Adipose tissue (tissue), 3 donors: ENCODE results near the gene ACSM5. TPM values are rescaled to one million over a fixed set of nuclear protein-coding genes. Genes with fewer than 3 reads are reported as not detected.
"Not testable (repeated sequence)": the region's sequence is repeated elsewhere in the genome, so short reads cannot be mapped to it uniquely, and the experiment has no call there.

Source experiments
- H3K27ac ChIP-seq: one replicate; pipeline ENCODE4 v1.5.1; 2013; ENCODE audit warnings: low read depth, low read length
- WGBS, 3 donors: extraction: QIAGEN DNeasy Blood & Tissue Kit; methylation state at CpG; one replicate each; pipeline ENCODE4 v1.1.7; 2013; 5-methylcytosine and 5-hydroxymethylcytosine counted together
- polyA plus RNA-seq, 3 donors: library from polyadenylated mRNA; stranded (reverse); fragments of 200-250 nt; gene quantifications; one replicate each; pipeline ENCODE4 v1.2.3, GENCODE V29; 2013
- donor health status: healthy with polysubstance abuse.
- donor health status: Bipolar disorder and iron deficiency.
- donor health status: healthy.

ACSM5 gene
- polyA plus RNA-seq, 3 donors = 4.4 to 27.9 (median 16.9) TPM

DNA sequence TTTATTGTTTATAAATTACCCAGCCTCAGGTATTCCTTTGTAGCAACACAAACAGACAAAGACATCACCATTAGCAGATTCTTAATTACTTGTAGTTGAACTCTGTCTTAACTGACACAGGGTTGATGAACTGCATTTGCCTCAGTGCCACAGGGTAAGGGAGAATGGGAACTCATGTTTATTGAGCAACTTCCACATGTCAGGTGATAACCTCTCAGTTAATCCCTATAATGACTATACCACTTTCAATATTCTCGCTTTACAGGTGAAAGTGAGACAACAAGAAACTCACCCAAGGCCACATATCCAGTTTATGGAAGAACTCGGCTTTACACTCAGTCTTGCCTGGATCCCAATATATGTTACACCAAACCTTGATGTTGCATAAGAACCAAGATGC is 13.4 kb upstream of the ACSM5 start:
- no peak overlapping the region for H3K27ac ChIP-seq
- WGBS, 3 donors = 90 to 95% (median 95%) methylated on average over 2 of the region's 2 CpGs

- no peak overlapping the region for H3K27ac ChIP-seq
- WGBS, 3 donors = 95 to 97% (median 96%) methylated on average over 7 of the region's 7 CpGs
These were observed 12.4 kb upstream of the ACSM5 start for GRCh38 chr16:20396846-20397467.

DNA sequence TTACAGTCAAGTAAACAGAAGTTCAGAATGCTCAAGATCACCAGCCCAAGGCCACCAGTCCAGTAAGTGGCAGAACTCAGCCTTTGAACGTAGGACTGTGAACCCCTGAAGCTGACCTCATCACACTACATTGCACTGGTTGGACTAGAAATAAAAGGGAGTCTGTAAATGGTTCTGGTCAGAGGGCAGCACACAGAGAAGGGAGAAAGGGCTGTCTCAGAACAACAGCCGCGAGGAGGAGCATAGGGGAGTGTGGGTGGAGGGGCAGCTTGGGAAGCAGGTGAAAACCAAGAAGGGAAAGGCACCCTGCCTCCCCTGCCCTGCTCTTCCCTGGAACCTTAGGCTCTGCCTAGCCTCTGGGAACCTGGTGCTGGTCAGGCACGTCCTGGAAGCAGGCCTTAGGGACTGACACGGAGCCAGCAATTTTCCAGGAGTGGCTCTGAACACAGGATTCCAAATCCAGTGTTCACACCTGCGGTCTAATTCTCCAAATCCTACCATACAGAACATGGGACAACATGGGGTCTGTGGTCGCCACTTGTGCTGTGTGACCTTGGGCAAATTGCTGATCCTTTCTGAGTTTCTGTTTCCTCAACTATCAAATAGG is 11.8 kb upstream of the ACSM5 start:
- H3K27ac ChIP-seq = no peak overlapping the region
- WGBS, 3 donors = 75 to 83% (median 76%) methylated on average over 7 of the region's 7 CpGs

- H3K27ac ChIP-seq = no peak overlapping the region
These were observed 10.7 kb upstream of the ACSM5 start for GRCh38 chr16:20398603-20399002.

GRCh38 chr16:20399185-20399584 is 10.1 kb upstream of the ACSM5 start:
- 72 to 74% (median 73%) methylated on average over 7 of the region's 7 CpGs for WGBS, 3 donors
- H3K27ac ChIP-seq = no peak overlapping the region

More at GRCh38 chr16:20398603-20399002, 10.7 kb upstream of the ACSM5 start:
- 82 to 86% (median 85%) methylated on average over 3 of the region's 3 CpGs for WGBS, 3 donors

DNA sequence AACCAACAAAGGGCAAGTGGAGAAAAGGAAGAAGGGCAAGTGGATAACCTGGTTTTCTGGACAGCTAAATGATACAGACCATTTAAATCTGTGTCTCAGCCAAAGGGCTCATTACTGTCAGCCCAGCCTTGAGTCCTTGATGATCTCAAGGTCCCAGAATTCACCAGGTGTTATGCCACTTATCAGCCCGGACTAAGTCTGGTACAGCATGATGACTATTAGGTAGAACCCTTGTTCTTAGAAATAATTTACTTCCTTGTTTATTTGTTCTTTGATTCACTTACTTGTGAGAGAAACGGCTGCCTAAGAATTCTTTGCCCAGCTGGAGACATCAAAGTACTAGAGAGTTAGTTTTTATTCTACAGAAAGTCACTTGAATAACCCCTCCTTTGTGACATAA is 8.3 kb upstream of the ACSM5 start:
- WGBS, 3 donors = 24 to 57% (median 54%) methylated on average over 2 of the region's 2 CpGs
- H3K27ac ChIP-seq = no peak overlapping the region

GRCh38 chr16:20401475-20402016 is 7.8 kb upstream of the ACSM5 start:
- WGBS, 3 donors = 65 to 72% (median 67%) methylated on average over 8 of the region's 8 CpGs
- H3K27ac ChIP-seq = no peak overlapping the region

GRCh38 chr16:20402651-20403050 is 6.7 kb upstream of the ACSM5 start:
- no peak overlapping the region for H3K27ac ChIP-seq
- WGBS, 3 donors = 93 to 100% (median 97%) methylated on average over 2 of the region's 2 CpGs

DNA sequence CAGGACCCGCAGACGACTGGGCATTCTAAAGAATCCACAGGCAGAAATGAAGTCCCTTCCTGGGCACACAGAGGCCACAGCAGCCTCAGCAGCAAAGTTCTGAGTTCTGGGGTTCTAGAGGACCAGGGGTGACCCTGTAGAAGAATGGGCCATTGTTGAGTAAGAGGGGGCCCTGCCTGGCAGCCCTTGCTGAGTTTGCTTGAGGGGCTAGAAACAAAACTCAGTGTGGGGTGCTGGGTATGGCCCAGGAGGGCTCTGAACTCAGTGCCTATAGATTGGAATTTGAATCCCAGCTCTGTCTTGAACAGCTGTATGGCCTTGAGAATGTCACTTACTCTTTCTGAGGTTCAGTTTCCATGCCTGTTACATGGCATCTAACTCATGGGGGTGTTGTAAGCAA is 4.7 kb upstream of the ACSM5 start, which contains the start of gene PDILT:
Gene PDILT (minus strand): TSS at position 101 of the 400 bp plus-strand sequence. CDS start 5,437 bp downstream, outside the sequence.
- WGBS, 3 donors = 95 to 97% (median 96%) methylated on average over 2 of the region's 2 CpGs
- no peak within 1 kb of the TSS for H3K27ac ChIP-seq

DNA sequence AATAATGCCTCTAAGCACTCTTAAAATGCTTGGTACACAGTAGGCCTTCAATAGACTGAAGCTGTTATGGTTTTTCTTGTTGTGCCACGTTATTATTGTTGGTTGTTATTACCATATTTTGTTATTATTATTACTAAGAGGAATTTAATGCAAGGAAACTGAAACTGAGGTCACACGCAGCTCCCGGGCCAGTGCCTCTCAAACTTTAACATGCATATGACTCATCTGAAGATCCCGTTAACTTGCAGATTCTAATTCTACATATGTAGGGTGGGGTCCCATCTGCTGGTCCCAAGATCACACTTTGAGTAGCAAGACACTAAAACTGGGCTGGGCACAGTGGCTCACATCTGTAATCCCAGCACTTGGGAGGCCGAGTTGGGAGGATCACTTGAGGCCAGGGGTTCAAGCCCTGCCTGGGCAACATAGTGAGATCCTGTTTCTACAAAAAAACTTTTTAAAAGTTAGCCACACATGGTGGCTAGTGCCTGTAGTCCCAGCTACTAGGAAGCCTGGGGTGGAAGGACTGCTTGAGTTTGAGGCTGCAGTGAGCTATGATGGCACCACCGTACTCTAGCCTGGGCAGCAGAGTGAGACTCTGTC is 888 bp downstream of the ACSM5 start:
- WGBS, 3 donors = 71 to 85% (median 79%) methylated on average over 6 of the region's 6 CpGs
- H3K27ac ChIP-seq = no peak overlapping the region

GRCh38 chr16:20411055-20411454 is 1.7 kb downstream of the ACSM5 start:
- 86 to 93% (median 88%) methylated on average over 2 of the region's 2 CpGs for WGBS, 3 donors
- H3K27ac ChIP-seq = no peak overlapping the region

DNA sequence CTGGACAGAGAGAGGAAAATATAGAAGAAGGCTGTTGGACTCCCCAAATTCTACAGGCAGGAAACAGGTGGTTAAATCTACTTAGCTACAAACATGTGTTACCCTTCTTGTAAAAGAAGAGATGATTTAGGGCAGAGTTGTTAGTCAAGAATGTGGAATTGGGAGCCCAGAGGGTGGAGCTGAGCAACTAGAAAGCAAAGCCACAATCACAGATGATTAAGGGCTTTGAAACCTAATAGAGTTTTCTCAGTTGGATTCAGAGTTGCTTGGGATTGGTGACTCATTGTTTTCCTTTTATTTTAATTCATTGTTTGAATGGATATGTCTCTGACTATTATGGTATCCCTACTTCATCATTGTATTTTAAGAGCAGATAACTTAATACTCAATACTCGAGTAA is 6.2 kb downstream of the ACSM5 start:
- WGBS, 3 donors = 68 to 81% (median 78%) methylated on average over 1 of the region's 1 CpG
- H3K27ac ChIP-seq = no peak overlapping the region

DNA sequence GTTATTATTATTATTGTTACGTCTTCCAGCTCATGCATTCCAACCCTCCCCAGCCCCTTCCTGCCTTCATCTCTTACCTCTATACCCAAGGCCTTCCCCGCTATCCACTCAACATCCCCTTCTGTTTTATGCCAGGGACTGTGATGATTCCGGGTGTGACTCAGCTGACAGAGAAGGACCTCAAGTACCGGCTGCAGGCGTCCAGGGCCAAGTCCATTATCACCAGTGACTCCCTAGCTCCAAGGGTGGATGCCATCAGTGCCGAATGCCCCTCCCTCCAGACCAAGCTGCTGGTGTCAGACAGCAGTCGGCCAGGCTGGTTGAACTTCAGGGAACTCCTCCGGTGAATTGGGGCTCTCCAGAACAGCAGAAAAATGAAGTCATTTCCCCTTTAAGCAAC is 9.8 kb downstream of the ACSM5 start:
- not testable (repeated sequence) for H3K27ac ChIP-seq
- WGBS, 3 donors = 77 to 87% (median 84%) methylated on average over 8 of the region's 8 CpGs

- H3K27ac ChIP-seq = not testable (repeated sequence)
- WGBS, 3 donors = 65 to 68% (median 66%) methylated on average over 2 of the region's 2 CpGs
These were observed 12.4 kb downstream of the ACSM5 start for GRCh38 chr16:20421748-20422147.

GRCh38 chr16:20423772-20424128 is 14.4 kb downstream of the ACSM5 start:
- WGBS, 3 donors = 58 to 85% (median 82%) methylated on average over 5 of the region's 5 CpGs

GRCh38 chr16:20424129-20424866 is 15.0 kb downstream of the ACSM5 start:
- 61 to 79% (median 77%) methylated on average over 2 of the region's 2 CpGs for whole genome bisulfite sequencing, 3 donors

More at GRCh38 chr16:20423772-20424128, 14.4 kb downstream of the ACSM5 start:
- not testable (repeated sequence) for H3K27ac ChIP-seq

DNA sequence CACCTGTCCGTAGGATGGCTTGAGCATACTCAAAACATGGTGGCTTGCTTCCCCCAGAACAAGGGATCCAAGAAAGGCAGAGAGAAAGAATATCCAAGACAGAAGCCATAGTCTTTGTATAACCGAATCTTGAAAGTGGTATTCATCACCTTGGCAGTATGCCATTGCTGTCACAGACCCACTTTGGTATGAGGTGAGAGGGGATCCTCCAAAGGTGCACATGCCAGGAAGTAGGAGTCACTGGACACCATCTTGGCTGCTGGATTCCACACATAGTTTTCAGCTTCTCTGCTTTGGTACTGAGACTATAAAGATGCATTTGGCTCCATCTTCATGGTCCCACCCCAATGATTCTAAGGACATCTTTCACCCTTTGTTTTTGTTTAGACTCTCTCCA is 18.1 kb downstream of the ACSM5 start:
- 61 to 71% (median 66%) methylated on average over 2 of the region's 2 CpGs for WGBS, 3 donors

More at GRCh38 chr16:20424129-20424866, 15.0 kb downstream of the ACSM5 start:
- H3K27ac ChIP-seq = no peak overlapping the region

GRCh38 chr16:20429499-20429898 is 20.2 kb downstream of the ACSM5 start:
- not testable (repeated sequence) for H3K27ac ChIP-seq
- 78 to 85% (median 85%) methylated on average over 6 to 7 of the region's 7 CpGs for WGBS, 3 donors

More for the DNA sequence above, 18.1 kb downstream of the ACSM5 start:
- H3K27ac ChIP-seq = not testable (repeated sequence)

DNA sequence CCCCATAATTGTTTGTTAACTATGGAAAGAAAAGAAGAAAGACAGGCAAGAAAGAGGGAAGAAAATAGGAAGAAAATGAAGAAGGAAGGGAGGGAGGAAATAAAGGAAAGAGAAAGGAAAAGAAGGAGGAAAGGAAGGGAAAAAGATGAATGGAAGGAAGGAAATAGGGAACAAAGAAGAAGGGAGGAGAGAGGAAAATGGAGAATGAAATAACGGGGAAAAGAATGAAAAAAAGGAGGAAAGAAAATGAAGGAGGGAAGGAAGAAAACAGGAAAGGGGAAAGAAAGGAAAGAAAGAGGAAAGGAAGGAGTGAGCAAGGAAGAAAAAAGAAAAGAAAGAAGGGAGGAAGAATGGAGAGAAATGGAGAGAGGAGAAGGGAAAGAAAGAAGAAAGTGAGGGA is 21.1 kb downstream of the ACSM5 start:
- not testable (repeated sequence) for H3K27ac ChIP-seq
- 73 to 88% (median 74%) methylated on average over 1 of the region's 1 CpG for WGBS, 3 donors
